Measurements from ENCODE around the gene TRAIP.
A peak's percentile ranks its signal among the peaks of the same experiment; 100 is the strongest.

Gene TRAIP

GRCh38 chr3:49813497-49814174 lies 42.7 kb downstream of the TRAIP start, which contains the start of gene UBA7:
Gene UBA7, minus strand, starts transcription at chr3:49813953. Its CDS starts 166 bp downstream, at chr3:49813787.
- no peak for DNase-seq

DNA sequence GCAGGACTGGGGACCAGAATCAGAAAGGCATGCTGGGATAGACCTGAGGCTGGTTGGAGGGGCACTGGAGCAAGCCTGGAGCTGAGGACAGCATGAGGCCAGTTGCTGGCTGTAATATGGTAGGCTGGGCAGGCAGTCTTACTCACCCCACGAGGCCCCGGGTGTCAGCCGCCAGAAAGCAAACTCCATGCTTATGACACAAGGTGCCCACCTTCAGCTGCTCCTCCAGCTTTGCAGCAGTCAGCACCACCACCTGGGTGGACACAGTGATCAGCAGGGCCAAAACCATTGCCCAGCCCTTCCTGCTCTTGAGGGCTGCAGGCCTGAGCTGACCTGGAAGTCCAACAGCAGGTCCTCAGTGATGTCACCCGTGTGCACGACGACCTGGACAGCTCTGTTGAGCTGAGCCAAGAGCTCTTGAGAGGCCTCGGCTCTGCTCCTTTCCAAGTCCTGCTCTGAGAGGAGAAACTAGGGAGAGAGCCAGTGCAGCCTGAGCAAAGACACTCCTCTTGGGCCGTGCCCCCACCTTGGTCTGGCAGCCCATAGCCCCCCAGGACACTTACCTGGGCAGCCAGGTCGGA lies 43.4 kb downstream of the TRAIP start:
- no peak for DNase-seq

DNA sequence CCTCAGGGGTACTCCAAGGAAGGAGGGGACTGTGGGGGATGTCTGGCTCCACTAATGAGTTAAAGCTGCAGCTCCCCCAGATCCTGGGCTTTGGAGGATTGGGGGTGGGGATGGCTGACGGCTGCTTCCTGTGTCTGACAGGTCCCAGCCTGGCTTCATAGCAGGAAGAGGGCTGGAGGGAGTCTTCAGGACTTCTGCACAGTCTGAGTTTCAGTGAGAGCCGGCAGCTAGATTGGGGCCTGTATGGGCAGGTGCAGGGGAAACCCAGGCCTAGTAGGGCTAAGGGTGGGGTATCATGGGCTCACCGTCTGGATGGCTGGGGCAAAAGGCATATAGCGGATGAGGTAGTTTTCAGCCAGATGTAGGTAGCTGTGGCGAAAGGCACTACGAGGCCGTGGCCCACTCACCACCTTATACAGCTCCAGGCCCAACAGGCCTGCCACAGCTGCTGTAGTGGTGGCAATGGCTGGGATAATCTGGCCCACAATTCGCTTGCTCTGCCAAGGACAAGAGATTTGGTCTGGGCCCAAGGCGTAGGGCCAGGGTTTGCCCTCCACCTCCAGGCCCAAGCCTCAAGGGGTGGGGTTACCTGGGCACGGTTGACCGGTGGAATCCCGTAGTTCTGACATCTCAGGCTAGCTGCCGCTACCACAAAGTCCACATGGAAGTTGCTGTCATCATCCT lies 48.8 kb downstream of the TRAIP start:
- DNase-seq, result no peak

DNA sequence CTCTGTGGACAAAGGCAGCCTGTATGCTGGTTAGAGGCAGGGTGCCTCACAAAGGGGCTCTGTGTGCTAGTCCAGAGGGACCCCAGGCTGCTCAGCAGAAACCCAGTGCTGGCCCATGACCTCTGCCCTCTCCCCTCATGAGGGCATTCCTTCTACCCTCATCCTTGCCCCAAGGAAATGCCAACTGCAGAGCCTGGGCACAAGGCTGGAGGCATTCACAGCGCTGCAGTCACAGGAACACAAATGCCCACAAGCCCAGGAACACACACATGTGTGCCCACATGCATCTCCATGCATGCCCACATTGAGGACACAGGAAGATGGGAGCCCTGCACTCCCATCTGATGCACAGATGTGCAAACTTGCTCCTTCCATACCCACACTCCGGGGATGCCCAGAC lies 49.5 kb downstream of the TRAIP start:
- no peak for DNase-seq

DNA sequence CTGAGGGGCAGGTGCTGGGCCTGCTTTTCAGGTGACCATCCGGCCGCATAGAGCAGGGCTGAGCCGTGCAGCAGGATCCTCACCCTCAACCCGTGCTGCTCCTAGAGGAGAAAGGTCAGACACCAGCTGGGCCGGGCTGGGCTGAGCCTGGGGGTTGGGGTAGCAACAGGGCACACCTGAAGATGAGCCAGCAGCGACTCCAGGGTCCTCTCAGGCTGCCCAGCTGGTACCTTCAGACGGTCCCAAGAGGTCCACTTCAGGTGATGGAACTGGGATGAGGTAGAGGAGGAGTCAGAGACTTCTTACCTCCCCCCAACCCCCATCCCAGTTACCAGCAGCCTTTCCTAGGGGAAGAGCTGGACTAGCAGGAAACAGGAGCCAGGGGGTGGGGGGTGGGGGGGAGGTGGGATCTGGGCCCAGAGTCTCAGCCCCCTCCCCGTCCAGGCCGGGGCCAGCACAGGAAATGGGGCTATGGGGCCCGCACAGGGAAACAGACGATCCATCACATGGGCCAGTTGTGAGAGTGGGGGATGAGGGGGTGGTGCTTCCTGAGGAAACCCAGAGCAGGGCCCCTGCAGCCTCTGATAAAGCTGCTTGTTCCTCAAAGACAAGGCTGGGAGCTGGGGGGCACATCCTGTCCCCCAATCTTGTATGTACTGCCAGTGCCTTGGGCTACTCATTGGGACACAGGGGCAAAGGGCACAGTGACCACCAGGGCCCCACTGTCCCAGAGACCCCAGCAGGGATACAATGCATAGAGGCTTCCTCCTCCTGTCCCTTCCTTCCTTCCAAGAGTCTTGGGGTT lies 50.3 kb downstream of the TRAIP start:
- peak; percentile 31 for DNase-seq

GRCh38 chr3:49805367-49805782 lies 51.0 kb downstream of the TRAIP start:
- DNase-seq, result peak; percentile 12

- peak; percentile 11 for DNase-seq
Measured at GRCh38 chr3:49804141-49805041, 52.0 kb downstream of the TRAIP start.

DNA sequence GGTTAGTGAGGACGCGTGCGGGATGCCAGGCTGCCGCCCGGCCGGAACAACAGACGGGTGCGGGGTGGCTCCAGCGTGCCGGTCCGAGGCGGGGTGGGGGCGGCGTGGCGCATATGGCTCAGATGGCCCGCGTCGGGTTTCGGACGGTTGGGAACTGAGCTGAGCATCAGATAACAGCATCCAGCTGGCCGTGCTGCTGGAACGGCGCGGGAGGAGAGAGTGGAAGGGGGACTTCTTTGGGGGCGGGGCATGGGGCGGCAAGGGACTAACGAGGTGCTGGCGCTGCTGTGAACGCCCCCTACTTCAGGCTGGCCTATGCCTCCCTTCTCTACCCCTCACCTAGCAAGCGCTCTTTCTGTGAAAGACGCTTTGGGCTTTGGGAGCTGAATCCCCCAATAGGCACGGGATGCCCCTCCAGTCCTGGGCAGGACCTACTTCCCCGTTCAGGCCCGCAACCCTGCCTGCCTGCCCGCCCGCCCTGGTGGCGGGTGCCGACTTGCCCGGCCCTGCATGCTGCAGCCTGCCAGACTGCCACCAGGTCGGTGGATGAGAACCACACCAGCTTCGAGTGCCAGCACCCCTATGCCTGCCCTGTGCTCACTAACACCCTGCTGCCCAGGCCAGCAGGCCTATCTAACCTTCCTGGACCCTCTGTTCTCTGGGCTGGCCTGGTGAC lies 52.8 kb downstream of the TRAIP start:
- peak; percentile 56 for DNase-seq

DNA sequence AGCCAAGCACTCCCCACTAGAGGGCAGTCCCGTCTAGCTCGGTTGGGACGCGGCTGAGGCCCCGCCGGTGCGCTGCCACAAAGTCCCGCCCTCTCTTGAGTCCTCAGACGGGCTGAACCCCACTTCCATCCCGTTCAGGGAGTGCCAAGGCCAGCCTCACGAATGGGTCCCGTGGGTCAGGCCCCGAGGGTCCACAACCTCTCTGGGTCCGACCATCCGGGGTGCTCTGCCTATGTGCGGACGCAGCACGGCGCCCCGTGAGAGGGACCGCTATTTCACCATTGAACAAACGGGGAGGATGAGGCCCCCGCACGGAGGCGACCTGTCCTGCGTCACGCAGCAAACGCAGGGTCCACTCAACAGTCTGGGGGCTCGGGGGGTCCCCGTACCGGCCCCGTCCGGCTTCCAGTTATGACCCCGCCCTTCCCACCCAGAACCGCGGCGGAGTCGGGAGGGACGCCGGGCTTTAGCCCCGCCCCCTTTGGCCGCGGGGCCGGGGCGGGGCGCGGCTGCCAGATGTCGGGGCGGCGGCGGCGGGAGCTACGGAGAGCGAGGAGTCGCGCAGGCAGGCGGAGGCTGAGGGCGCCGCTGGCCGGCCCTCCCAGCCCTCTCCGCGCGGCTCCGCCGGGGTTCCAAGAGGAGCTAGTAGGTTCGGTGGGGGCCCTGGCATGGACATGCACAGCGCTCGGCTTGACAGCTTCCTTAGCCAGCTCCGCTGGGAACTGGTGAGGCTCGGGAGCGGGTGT lies 53.5 kb downstream of the TRAIP start, which contains the start of gene INKA1:
TSS of gene INKA1 (plus strand) at position 543 of the 746 bp plus-strand sequence. CDS start at position 675, 132 bp downstream.
- peak; percentile 95 for DNase-seq

- no peak for DNase-seq
Measured at GRCh38 chr3:49801160-49801559, 55.2 kb downstream of the TRAIP start.

DNA sequence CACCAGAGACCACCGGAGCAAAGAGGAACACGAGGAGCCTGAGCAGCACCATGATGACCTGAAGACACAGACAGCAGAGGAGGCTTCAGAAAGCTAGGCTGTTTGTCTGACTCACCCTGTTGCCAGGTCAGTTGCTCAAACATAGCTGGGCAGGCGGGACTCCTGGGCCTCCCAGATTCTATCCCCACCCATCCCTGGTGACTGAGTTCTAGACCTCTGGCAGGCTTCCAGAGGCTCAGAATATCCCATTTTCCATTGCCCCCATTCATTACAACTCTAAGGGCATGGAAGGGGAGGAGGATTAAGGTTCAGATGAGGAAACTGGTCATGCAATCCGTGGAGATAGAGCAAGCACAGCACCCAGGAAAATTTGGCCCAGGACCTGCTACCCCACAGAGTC lies 56.6 kb downstream of the TRAIP start, which contains the start of gene CDHR4:
TSS of gene CDHR4 (minus strand) at position 113 of the 400 bp plus-strand sequence. CDS start at position 52, 61 bp downstream.
- DNase-seq, result no peak

DNA sequence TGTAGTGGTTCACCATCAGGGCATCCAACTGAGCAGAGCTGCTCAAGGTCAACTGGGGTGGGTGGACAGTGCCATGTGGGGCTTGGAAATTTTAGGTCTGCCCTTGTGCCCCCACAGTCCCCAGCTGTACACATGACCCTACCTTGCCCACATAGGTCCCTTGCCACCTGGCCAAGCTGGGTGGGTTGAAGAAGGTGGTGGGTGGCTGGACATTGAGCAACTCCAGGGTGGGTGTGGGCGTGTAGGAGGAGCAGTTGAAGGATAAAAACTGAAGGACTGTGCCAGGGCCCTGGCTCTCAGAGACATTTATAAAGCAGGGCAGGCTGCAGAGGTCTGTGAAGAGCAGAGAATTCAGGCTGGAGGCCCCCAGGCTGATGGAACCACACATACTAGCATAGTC lies 57.3 kb downstream of the TRAIP start:
- no peak for DNase-seq

DNA sequence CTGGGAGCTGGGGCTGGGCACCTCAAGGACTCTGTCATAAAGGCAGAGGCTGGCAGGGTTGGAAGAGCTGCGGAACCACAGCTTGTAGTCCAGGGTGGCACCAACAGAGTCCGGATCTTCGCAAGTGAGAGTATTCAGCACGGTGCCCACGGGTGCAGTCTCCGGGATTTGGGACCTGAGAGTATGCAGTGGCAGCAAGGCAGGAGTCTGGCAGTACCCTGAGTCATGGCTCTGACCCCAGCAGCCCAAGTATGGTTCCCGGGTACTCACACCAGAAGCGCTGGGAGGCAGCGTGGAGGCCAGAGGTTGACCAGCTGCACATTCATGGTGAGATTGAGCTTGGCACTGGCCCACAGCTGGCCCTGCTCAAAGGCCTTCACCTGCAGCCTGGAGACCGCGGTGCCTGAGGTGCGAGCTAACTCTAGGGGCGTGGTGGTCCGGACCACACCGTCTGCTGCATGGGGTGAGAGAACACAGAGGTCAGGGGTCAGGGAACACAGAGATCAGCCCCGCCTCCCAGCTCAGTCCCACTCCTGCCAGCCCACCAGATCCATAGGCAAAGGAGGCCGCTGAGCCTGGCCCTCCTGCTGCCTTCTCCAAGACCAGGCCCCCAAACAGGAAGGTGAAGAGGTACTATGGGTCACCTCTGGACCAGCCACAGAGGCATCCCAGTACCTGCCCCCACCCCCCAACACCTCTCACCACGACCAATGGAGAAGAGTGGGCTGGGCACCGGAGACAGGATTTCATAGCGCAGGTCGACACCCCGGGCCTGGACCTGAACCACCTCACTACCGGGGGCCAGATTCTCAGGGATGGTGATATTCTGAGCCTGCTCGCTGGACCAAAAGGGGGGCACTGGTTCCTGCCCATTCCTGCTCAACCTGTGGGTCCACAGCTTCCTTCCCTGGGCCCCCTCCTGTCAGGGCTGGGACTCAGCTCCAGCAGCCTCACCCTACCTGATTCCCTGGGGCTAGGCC lies 61.1 kb downstream of the TRAIP start:
- no peak for DNase-seq

DNA sequence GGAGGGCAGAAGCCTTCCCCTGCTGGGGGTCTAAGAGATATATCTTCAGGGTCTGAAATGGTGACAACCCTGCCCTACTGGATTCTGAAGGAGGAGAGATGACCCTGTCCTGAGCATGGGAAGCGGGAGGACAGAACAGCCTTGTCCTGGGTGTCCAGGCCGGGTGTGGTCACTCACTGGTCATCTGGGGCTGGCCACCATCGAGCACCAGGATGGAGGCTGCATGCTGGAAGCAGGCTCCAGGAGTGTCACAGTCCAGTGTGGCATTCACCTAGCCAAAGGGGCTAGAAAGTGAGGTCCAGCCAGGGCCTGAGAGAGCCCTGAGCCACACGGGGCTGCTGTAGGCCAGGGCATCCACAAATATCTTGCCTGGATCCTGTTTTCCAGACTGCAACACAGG lies 61.9 kb downstream of the TRAIP start:
- no peak for DNase-seq

- DNase-seq, result no peak
Measured at GRCh38 chr3:49793486-49794085, 62.8 kb downstream of the TRAIP start.

DNA sequence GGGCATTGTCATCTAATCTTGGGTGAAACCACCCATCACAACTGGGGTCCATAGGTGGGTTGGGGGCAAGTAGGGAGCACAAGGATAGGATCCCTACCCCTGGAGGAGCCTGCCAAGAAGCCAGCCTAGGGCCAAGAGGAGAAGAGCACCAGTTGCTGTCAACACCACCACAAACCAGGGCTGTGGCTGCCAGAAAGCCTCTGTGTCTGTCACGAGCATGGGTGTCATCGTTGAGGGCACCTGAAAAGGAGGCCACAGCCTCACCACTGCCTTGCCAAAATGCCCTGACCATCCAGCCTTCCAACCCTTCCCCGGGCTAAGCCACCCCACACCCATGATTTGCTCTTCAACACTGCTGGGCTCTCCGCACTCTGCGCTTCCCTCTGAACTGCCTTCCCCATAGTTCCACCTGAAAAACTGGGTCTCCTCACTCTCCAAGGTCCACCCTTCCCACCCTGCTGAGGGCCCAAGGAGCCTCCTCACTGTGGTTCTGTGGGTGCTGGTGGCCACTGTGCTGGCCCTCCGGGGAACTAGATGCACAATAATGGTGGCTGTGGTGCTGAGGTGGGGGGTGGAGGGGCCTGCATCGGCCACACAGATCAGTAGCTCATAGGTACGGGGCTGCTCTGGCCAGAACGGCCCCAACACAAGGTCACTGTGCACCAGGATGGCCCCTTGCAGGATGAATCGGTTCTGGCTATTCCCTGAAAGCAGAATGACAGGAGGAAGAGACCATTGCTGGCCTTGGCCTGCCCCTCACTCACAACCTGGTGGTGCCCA lies 63.8 kb downstream of the TRAIP start:
- no peak for DNase-seq

DNA sequence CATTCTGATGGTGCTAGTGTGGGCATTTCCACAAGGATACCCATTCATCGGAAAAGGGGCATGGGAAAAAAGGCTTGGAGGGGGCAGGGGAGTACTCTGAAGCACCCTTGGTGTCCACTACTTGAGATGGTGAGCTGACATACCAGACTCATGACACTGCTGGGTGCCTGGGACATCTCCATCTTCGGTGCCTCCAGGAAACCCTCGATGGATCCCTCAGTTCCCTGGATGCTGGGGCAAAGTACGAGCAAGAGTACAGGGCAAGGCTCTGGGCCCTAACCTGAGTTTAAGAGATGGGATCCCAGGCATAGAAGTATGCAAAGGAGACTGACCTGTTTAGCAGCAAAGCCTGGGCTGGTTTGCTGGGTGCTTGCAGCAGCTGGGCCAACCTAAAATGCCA lies 64.8 kb downstream of the TRAIP start:
- no peak for DNase-seq

Measured in retina (tissue), 1 donor.